Mesenchymal stem cell (in vitro differentiated cells and primary cell): ENCODE measurements around the gene C6orf58.

Source experiments
- DNase-seq: peaks from one replicate; pipeline ENCODE4 v3.0.0-alpha.2; 2013
- H2AFZ ChIP-seq: one replicate; pipeline ENCODE4 v1.6.1; 2013; ENCODE audit warnings: low read depth, mild to moderate bottlenecking, control low read depth, inconsistent platforms, low read length, moderate library complexity
- H2AK5ac ChIP-seq: 2 replicates; pipeline ENCODE4 v1.6.1; 2013; ENCODE audit warnings: low read length, moderate library complexity, mild to moderate bottlenecking, inconsistent platforms; ENCODE audit not compliant: severe bottlenecking
- H2BK120ac ChIP-seq: one replicate; pipeline ENCODE4 v1.6.1; 2013; ENCODE audit warnings: low read depth, mild to moderate bottlenecking, inconsistent platforms, low read length, moderate library complexity
- H2BK12ac ChIP-seq, 2 experiments: one replicate each; pipeline ENCODE4 v1.6.1; 2013; ENCODE audit warnings: inconsistent platforms in 2 of 2, low read length in 2 of 2, mild to moderate bottlenecking in 2 of 2, moderate library complexity in 2 of 2, control low read depth in 1 of 2
- H2BK15ac ChIP-seq: one replicate; pipeline ENCODE4 v1.6.1; 2013; ENCODE audit warnings: mild to moderate bottlenecking, low read depth, inconsistent platforms; ENCODE audit not compliant: poor library complexity, severe bottlenecking
- H2BK5ac ChIP-seq: 2 replicates; pipeline ENCODE4 v1.6.1; 2013; ENCODE audit warnings: low read depth, mild to moderate bottlenecking, low read length, control low read depth, inconsistent platforms; ENCODE audit not compliant: poor library complexity, severe bottlenecking
- H3K14ac ChIP-seq, 2 experiments: one replicate each; pipeline ENCODE4 v1.6.1; 2013; ENCODE audit warnings: inconsistent platforms in 2 of 2, low read length in 2 of 2, control low read depth in 1 of 2, mild to moderate bottlenecking in 1 of 2, moderate library complexity in 1 of 2
- H3K18ac ChIP-seq, 2 experiments: one replicate each; pipeline ENCODE4 v1.6.1; 2013; ENCODE audit warnings: inconsistent platforms in 2 of 2, low read length in 2 of 2, control low read depth in 1 of 2, low read depth in 1 of 2, mild to moderate bottlenecking in 1 of 2
- H3K23ac ChIP-seq, 2 experiments: one replicate each; pipeline ENCODE4 v1.6.1; 2013; ENCODE audit warnings: inconsistent platforms in 2 of 2, low read length in 2 of 2, mild to moderate bottlenecking in 2 of 2, moderate library complexity in 2 of 2, control low read depth in 1 of 2
- H3K27ac ChIP-seq: 2 replicates; pipeline ENCODE4 v1.5.1; 2013; ENCODE audit warnings: mild to moderate bottlenecking, moderate library complexity, low read length, control low read depth, inconsistent platforms; ENCODE audit not compliant: poor library complexity, severe bottlenecking
- H3K27me3 ChIP-seq, 2 experiments: 2 replicates each; pipeline versions ENCODE4 v1.6.1 to v1.7.0; 2013; ENCODE audit warnings: low read length in 2 of 2, mild to moderate bottlenecking in 2 of 2, moderate library complexity in 2 of 2, control low read depth in 1 of 2, inconsistent platforms in 1 of 2; ENCODE audit not compliant: control insufficient read depth in 1 of 2, insufficient read depth in 1 of 2
- H3K36me3 ChIP-seq, 2 experiments: 2 replicates each; pipeline versions ENCODE4 v1.6.1 to v1.7.0; 2013; ENCODE audit warnings: low read length in 2 of 2, control low read depth in 1 of 2, inconsistent platforms in 1 of 2, low read depth in 1 of 2, mild to moderate bottlenecking in 1 of 2; ENCODE audit not compliant: insufficient read depth in 2 of 2, control insufficient read depth in 1 of 2
- H3K4ac ChIP-seq, 2 experiments: one replicate each; pipeline ENCODE4 v1.6.1; 2013; ENCODE audit warnings: inconsistent platforms in 2 of 2, low read length in 2 of 2, mild to moderate bottlenecking in 2 of 2, moderate library complexity in 2 of 2, control low read depth in 1 of 2, low read depth in 1 of 2
- H3K4me1 ChIP-seq: 2 replicates; pipeline ENCODE4 v1.6.1; 2013; ENCODE audit warnings: low read depth, low read length, control low read depth; ENCODE audit not compliant: control insufficient read depth, insufficient read depth
- H3K4me2 ChIP-seq: 2 replicates; pipeline ENCODE4 v1.6.1; 2013; ENCODE audit warnings: low read length, mild to moderate bottlenecking, inconsistent platforms; ENCODE audit not compliant: poor library complexity, severe bottlenecking
- H3K4me3 ChIP-seq, 2 experiments: 2 replicates each; pipeline versions ENCODE4 v1.5.1 to v1.7.0; 2013; ENCODE audit warnings: low read length in 2 of 2, mild to moderate bottlenecking in 2 of 2, control low read depth in 1 of 2, low read depth in 1 of 2; ENCODE audit not compliant: insufficient read depth in 1 of 2
- H3K79me1 ChIP-seq: replicated peaks from 2 replicates; pipeline ENCODE4 v1.6.1; 2013; ENCODE audit warnings: mild to moderate bottlenecking, control low read depth, low read length, inconsistent platforms; ENCODE audit not compliant: poor library complexity, severe bottlenecking
- H3K9ac ChIP-seq: 2 replicates; pipeline ENCODE4 v1.7.0; 2013; ENCODE audit warnings: mild to moderate bottlenecking, low read length, moderate library complexity
- H3K9me3 ChIP-seq: 2 replicates; pipeline ENCODE4 v1.7.0; 2013; ENCODE audit warnings: mild to moderate bottlenecking, low read length; ENCODE audit not compliant: control insufficient read depth
- H4K8ac ChIP-seq: one replicate; pipeline ENCODE4 v1.6.1; 2013; ENCODE audit warnings: inconsistent platforms, mild to moderate bottlenecking, low read length, moderate library complexity
- H4K91ac ChIP-seq: one replicate; pipeline ENCODE4 v1.6.1; 2013; ENCODE audit warnings: mild to moderate bottlenecking, low read length, inconsistent platforms
- WGBS: methylation state at CpG from one replicate; pipeline ENCODE4 v1.1.7; 2013; ENCODE audit warnings: mixed read lengths; 5-methylcytosine and 5-hydroxymethylcytosine counted together

C6orf58 gene

DNA sequence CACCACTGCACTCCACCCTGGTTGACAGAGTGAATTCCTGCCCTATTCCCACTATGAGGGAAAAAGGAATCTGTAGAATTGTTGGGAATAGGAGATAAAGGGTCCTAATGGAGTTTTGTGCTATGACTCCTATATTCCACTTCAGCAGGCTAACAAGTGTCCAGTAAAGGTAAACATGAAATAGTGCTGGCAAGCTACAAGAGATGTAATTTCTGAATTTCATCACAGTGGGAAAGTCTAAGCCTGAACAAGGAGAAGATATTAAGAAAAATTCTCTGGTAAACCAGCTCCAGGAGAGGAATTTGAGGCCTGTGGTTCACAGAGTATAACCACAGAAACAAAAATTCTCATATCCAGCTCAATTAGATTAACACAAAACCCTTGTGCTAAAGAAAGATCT, 10.3 kb upstream of the C6orf58 start:
- H3K18ac ChIP-seq = no peak overlapping the region
- DNase-seq = no peak
- no peak overlapping the region for H2BK120ac ChIP-seq
- H2AK5ac ChIP-seq = no peak overlapping the region
- no peak overlapping the region for H4K91ac ChIP-seq
- H4K8ac ChIP-seq = no peak overlapping the region
- H3K9me3 ChIP-seq = no peaks in the 10 kb centered on the region
- no peak overlapping the region for H3K27ac ChIP-seq
- no peak overlapping the region for H2AFZ ChIP-seq
- H3K4me2 ChIP-seq = no peak overlapping the region
- no peaks in the 10 kb centered on the region for H3K4me1 ChIP-seq
- no peaks in the 10 kb centered on the region for H3K27me3 ChIP-seq
- H3K79me1 ChIP-seq = no peaks in the 10 kb centered on the region
- H3K36me3 ChIP-seq = no peaks in the 10 kb centered on the region
- no peak overlapping the region for H3K4me3 ChIP-seq
- no peak overlapping the region for H3K23ac ChIP-seq
- H2BK5ac ChIP-seq = no peak overlapping the region
- no peak overlapping the region for H2BK15ac ChIP-seq
- H2BK12ac ChIP-seq = no peak overlapping the region
- no peak overlapping the region for H3K4ac ChIP-seq
- H3K14ac ChIP-seq = no peak overlapping the region
- no peak overlapping the region for H3K9ac ChIP-seq

DNA sequence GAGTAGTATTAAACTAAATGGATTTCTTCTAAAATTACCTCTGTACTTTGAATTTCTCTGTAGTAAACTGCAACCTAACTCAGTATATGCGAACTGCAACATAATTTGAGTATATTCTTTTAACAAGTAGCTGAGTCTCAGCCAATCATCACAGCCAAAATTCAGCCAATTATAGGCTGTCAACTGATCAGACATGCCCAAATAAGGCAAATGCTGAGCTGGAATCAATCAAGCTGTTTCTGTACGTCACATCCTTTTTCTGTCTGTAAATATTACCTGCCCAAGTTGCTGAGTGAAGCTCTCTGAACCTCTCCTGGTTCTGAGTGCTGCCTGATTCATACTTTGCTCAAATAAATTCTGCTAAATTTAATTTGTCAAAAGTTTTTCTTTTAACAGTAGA, 9.5 kb upstream of the C6orf58 start:
- DNase-seq = no peak
- 73% methylated on average over 2 of the region's 2 CpGs for WGBS
- H4K8ac ChIP-seq = no peak overlapping the region
- no peaks in the 10 kb centered on the region for H3K36me3 ChIP-seq
- no peaks in the 10 kb centered on the region for H3K79me1 ChIP-seq
- no peak overlapping the region for H2BK15ac ChIP-seq
- H2BK5ac ChIP-seq = no peak overlapping the region
- H3K23ac ChIP-seq = no peak overlapping the region
- H3K4me2 ChIP-seq = no peak overlapping the region
- no peaks in the 10 kb centered on the region for H3K9me3 ChIP-seq
- no peak overlapping the region for H4K91ac ChIP-seq
- H3K4me3 ChIP-seq = no peak overlapping the region
- no peaks in the 10 kb centered on the region for H3K4me1 ChIP-seq
- no peak overlapping the region for H2AFZ ChIP-seq
- H2BK12ac ChIP-seq = no peak overlapping the region
- H2BK120ac ChIP-seq = no peak overlapping the region
- no peak overlapping the region for H3K27ac ChIP-seq
- H3K18ac ChIP-seq = no peak overlapping the region
- H3K27me3 ChIP-seq = no peaks in the 10 kb centered on the region
- no peak overlapping the region for H3K4ac ChIP-seq
- no peak overlapping the region for H3K9ac ChIP-seq
- no peak overlapping the region for H3K14ac ChIP-seq
- no peak overlapping the region for H2AK5ac ChIP-seq

DNA sequence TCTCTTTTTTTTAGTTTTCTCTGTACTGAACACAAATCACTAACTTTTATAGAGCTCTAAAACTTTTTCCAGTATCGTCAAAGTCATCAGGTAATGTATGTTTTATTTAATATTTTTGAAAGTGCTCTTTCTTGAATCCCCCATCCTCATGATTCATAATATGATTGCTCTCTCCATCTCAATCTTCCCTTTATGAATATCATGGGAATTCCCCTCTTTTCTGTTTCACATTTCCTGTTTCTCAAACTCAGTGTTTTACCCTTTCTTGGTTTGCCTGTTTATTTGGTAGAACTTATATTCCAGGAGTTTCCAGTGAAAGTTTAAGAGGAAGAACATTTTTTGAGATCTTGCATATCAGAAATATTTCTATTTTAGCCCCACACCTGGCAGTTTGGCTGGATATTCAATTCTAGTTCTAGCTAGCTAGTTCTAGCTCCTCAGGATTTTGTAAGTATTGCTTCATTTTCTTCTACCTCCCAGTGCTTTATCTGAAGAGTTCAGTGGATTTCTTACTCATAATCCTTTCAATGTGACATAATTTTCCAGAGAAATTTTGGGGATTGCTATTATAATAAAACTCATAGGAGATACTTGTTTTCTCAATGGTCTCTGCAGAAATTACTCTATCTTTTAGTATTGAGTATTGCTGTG, 6.1 kb upstream of the C6orf58 start:
- no peaks in the 10 kb centered on the region for H3K79me1 ChIP-seq
- H3K18ac ChIP-seq = no peak overlapping the region
- H4K8ac ChIP-seq = no peak overlapping the region
- no peaks in the 10 kb centered on the region for H3K27me3 ChIP-seq
- H3K9ac ChIP-seq = peak overlapping the region; percentile 17
- H3K14ac ChIP-seq = no peak overlapping the region
- H3K36me3 ChIP-seq = no peaks in the 10 kb centered on the region
- no peak overlapping the region for H2AFZ ChIP-seq
- no peak overlapping the region for H4K91ac ChIP-seq
- peak overlapping the region; percentile 5 for H3K27ac ChIP-seq
- H3K4me1 ChIP-seq = no peaks in the 10 kb centered on the region
- H2BK12ac ChIP-seq = no peak overlapping the region
- H2BK120ac ChIP-seq = no peak overlapping the region
- H3K4me2 ChIP-seq = no peak overlapping the region
- WGBS = no CpG with 5 or more reads among the region's 1 CpG
- no peak for DNase-seq
- no peak overlapping the region for H2AK5ac ChIP-seq
- H3K4ac ChIP-seq = no peak overlapping the region
- H3K23ac ChIP-seq = no peak overlapping the region
- H3K9me3 ChIP-seq = no peaks in the 10 kb centered on the region
- H2BK5ac ChIP-seq = no peak overlapping the region
- H3K4me3 ChIP-seq = no peak overlapping the region
- no peak overlapping the region for H2BK15ac ChIP-seq

DNA sequence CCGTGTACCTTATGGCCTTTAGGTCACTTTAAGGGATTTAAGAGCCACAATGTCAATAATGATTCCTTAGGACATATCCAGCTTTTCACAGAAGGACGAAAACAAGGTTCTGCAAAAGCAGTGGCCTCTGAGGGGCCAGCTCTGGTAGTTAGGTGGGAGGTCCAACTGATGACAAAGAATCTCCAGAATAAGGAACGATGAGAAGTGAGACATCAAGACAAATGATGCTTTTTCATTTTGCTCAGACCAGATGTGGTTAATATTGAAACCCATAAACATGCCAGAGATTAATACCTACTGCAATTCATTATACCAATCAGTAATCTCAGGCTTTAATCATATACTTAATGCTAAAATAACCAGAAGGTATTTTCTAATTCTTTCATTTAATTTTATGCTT, 1.9 kb downstream of the C6orf58 start:
- no peak for DNase-seq
- no peak overlapping the region for H3K4me3 ChIP-seq
- H3K18ac ChIP-seq = no peak overlapping the region
- no peaks in the 10 kb centered on the region for H3K27me3 ChIP-seq
- H3K4me2 ChIP-seq = no peak overlapping the region
- no peak overlapping the region for H2AK5ac ChIP-seq
- no peak overlapping the region for H3K23ac ChIP-seq
- no peak overlapping the region for H2AFZ ChIP-seq
- no peak overlapping the region for H3K9ac ChIP-seq
- no peak overlapping the region for H2BK120ac ChIP-seq
- H3K4ac ChIP-seq = no peak overlapping the region
- no peak overlapping the region for H2BK12ac ChIP-seq
- no peaks in the 10 kb centered on the region for H3K4me1 ChIP-seq
- whole genome bisulfite sequencing = 98% methylated on average over 2 of the region's 3 CpGs
- H3K79me1 ChIP-seq = no peaks in the 10 kb centered on the region
- H2BK5ac ChIP-seq = no peak overlapping the region
- no peak overlapping the region for H2BK15ac ChIP-seq
- no peaks in the 10 kb centered on the region for H3K36me3 ChIP-seq
- no peak overlapping the region for H4K91ac ChIP-seq
- H3K14ac ChIP-seq = no peak overlapping the region
- H4K8ac ChIP-seq = no peak overlapping the region
- H3K9me3 ChIP-seq = no peaks in the 10 kb centered on the region
- no peak overlapping the region for H3K27ac ChIP-seq
